OCI-LY3 (cell line): ENCODE data around the gene TRIM4.

Source experiments
- EZH2phosphoT487 ChIP-seq: fragments of 200-600 bp; shearing (Covaris generic); IDR thresholded peaks from 2 replicates; pipeline ENCODE4 v1.6.1; 2018; ENCODE audit warnings: antibody characterized with exemption, mixed run types, low read depth
- TF ChIP-seq, protein P1 (sequence below): fragments of 200-600, 300-600 bp; sonication (generic); IDR thresholded peaks from 2 replicates; pipeline ENCODE4 v1.5.1; 2014; ENCODE audit warnings: antibody characterized with exemption, low read length, low read depth

DNA sequence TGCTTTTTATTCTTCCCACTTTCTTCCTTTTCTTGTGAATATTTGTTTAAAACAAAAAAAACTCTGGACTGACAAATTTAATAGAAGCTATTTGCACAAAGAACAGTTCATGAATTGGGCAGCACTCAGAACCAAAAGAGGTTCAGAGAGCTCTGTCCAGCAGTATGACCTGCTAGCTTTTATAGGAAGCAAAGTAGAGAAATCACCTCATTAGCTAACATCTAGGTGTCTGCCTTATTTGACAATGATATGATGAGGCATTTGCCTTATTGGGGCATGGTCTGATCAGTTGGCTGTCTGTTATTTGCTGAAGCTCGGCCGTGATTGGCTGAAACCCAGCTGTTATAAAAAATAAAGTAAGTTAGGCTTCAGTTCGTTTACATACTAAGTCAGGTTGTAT is 819 bp upstream of the TRIM4 start:
- TF ChIP-seq, protein P1, sequence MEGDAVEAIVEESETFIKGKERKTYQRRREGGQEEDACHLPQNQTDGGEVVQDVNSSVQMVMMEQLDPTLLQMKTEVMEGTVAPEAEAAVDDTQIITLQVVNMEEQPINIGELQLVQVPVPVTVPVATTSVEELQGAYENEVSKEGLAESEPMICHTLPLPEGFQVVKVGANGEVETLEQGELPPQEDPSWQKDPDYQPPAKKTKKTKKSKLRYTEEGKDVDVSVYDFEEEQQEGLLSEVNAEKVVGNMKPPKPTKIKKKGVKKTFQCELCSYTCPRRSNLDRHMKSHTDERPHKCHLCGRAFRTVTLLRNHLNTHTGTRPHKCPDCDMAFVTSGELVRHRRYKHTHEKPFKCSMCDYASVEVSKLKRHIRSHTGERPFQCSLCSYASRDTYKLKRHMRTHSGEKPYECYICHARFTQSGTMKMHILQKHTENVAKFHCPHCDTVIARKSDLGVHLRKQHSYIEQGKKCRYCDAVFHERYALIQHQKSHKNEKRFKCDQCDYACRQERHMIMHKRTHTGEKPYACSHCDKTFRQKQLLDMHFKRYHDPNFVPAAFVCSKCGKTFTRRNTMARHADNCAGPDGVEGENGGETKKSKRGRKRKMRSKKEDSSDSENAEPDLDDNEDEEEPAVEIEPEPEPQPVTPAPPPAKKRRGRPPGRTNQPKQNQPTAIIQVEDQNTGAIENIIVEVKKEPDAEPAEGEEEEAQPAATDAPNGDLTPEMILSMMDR, result no peak
- no peak for TF ChIP-seq EZH2phosphoT487
